Heart left ventricle (tissue), 16 donors: ENCODE results near the gene SLC25A47. TPM values are rescaled to one million over a fixed set of nuclear protein-coding genes. Genes with fewer than 3 reads are reported as not detected.
A peak's percentile ranks its signal among the peaks of the same experiment; 100 is the strongest.

Experiments used
- ATAC-seq, 4 donors: fragments of 200-7000 bp; cut with Tn5 transposase; one replicate each; pipeline ENCODE4 v1.9.1; 2020 to 2022; ENCODE audit warnings: moderate library complexity in 4 of 4, mild to moderate bottlenecking in 3 of 4, moderate number of reproducible peaks in 1 of 4
- DNase-seq, 5 donors: peaks; one replicate each; pipeline ENCODE4 v3.0.0-alpha.2; 2020
- H3K27ac ChIP-seq, 12 donors: fragments of 200-600 bp; sonication (generic) in 4 of 12; one replicate each; pipeline versions ENCODE4 v1.5.0 to v1.8.0; 2016 to 2022; ENCODE audit warnings: mild to moderate bottlenecking in 2 of 12
- H3K27me3 ChIP-seq, 9 donors: fragments of 200-600 bp; sonication (generic) in 2 of 9; one replicate each; pipeline versions ENCODE4 v1.5.1 to v1.8.0; 2016 to 2022; ENCODE audit warnings: mild to moderate bottlenecking in 3 of 9
- H3K36me3 ChIP-seq, 9 donors: fragments of 200-600 bp; sonication (generic) in 2 of 9; one replicate each; pipeline versions ENCODE4 v1.5.0 to v1.8.0; 2018 to 2022; ENCODE audit warnings: mild to moderate bottlenecking in 2 of 9
- H3K4me1 ChIP-seq, 12 donors: fragments of 200-600 bp; sonication (generic) in 4 of 12; one replicate each; pipeline versions ENCODE4 v1.5.0 to v1.8.0; 2016 to 2022; ENCODE audit warnings: mild to moderate bottlenecking in 3 of 12
- H3K4me3 ChIP-seq, 12 donors: fragments of 200-600 bp; sonication (generic) in 4 of 12; one replicate each; pipeline versions ENCODE4 v1.5.0 to v1.8.0; 2017 to 2022; ENCODE audit warnings: mild to moderate bottlenecking in 9 of 12, moderate library complexity in 4 of 12
- H3K9me3 ChIP-seq, 12 donors: fragments of 200-600 bp; sonication (generic) in 4 of 12; one replicate each; pipeline versions ENCODE4 v1.5.0 to v1.8.0; 2016 to 2022; ENCODE audit warnings: mild to moderate bottlenecking in 1 of 12
- CTCF ChIP-seq, 12 donors: fragments of 200-600 bp; sonication (generic) in 4 of 12; IDR thresholded peaks; one replicate each; pipeline versions ENCODE4 v1.5.0 to v1.8.0; 2018 to 2022; ENCODE audit warnings: antibody characterized with exemption in 12 of 12, mild to moderate bottlenecking in 5 of 12
- POLR2A ChIP-seq, 2 donors: fragments of 450-650 bp; IDR thresholded peaks; one replicate each; pipeline ENCODE4 v1.6.1; 2017; ENCODE audit warnings: antibody characterized with exemption in 2 of 2, mild to moderate bottlenecking in 2 of 2, moderate library complexity in 2 of 2
- WGBS, 4 donors: extraction: QIAGEN DNeasy Blood & Tissue Kit in 2 of 4; methylation state at CpG; one replicate each; pipeline versions ENCODE4 v1.1.5 to v1.1.7; 2013 to 2018; 5-methylcytosine and 5-hydroxymethylcytosine counted together
- intact Hi-C, 10 donors: fragments of 100-400 bp; cut with DNase I; formaldehyde crosslinking; loops; one replicate each; pipeline versions ENCODE4 v1.11.1 to v1.14.2; 2022
- polyA plus RNA-seq, 2 donors: library from polyadenylated mRNA; stranded (reverse); fragments of 200-250 nt; gene quantifications; one replicate each; pipeline ENCODE4 v1.2.3, GENCODE V29; 2013
- total RNA-seq, 9 donors: library from RNA; depleted of rRNA in 2 of 9; stranded (reverse); fragments of >200 nt in 2 of 9; fragmentation: NEBNext Ultra II Directional in 3 of 9; extraction: Animal tissue kit (Norgen Biotek cat#: 25700) in 3 of 9; gene quantifications; one replicate each; pipeline versions ENCODE4 v1.1.0 to v1.2.4, GENCODE V29; 2016 to 2023
- donor health status: ischemic (EF 13 %, LVEDD 7.1; RV severe dilation, severe dysfunction).
- donor health status: healthy with polysubstance abuse.
- donor health status: DM: no; HTN: yes; CAD: no.
- donor health status: DM: no; HTN: no; CAD: no.
- donor health status: ischemic (EF 25% LVEDD 6.9; RV normal size, moderate dysfunction).
- donor health status: ischemic (EF 25% LVEDD 5.7; RV mildly dilated, moderate dysfunction).
- donor health status: healthy.
- donor health status: DM: yes; HTN: yes; CAD: no.
- donor health status: ischemic (EF 35%, LVEDD 5.7; RV mildly dilated, moderate dysfunction).
- donor health status: nonischemic (EF 11% LVEDD 7.7; RV severe dilation, severe dysfunction).
- donor health status: DM: yes; HTN: yes; CAD: no.
- donor health status: PGD.
- donor health status: ischemic (EF 29% LVEDD 5.4; RV normal size, mild dysfunction).
- donor health status: nonischemic (EF 23%, LVEDD 6.1; RV moderate dilation, normal function).

SLC25A47 gene
- total and polyA plus RNA-seq, 11 donors, result not detected

GRCh38 chr14:100304825-100305323, 18.3 kb upstream of the SLC25A47 start:
- peak in 3 of 4 donors; percentile 2 to 36 (median 8) for ATAC-seq
- no peak for TF ChIP-seq POLR2A (IDR thresholded peaks at IDR 0.05)
- TF ChIP-seq CTCF (IDR thresholded peaks at IDR 0.05), result no peak
- intact Hi-C loops, result loop anchor here in 8 of 10 donors (5.0 kb wide), 3 partner anchors 63 to 72 kb away; partner anchors contain the start of gene WDR25 (in 5 of the 8)
- 7 to 12% (median 10%) methylated on average over 16 to 23 of the region's 23 CpGs for whole genome bisulfite sequencing, 4 donors
- Histone ChIP-seq H3K36me3 (no peaks in the 10 kb centered on the region), H3K27me3 (no peaks in the 10 kb centered on the region), H3K4me1 (peaks cover 0 to 58% (median 26%) of the 10 kb centered on the region in 12 donors), H3K4me3 (peak overlapping the region; percentile 59 to 99 (median 88)), H3K27ac (peak overlapping the region; percentile 0 to 95 (median 88)), H3K9me3 (no peaks in the 10 kb centered on the region)
- peak in 3 of 5 donors; percentile 54 to 74 (median 74) for DNase-seq

GRCh38 chr14:100305324-100306100, 17.6 kb upstream of the SLC25A47 start:
- H3K4me1 ChIP-seq, result peaks cover 0 to 61% (median 27%) of the 10 kb centered on the region in 12 donors
- no peaks in the 10 kb centered on the region for H3K9me3 ChIP-seq
- TF ChIP-seq CTCF (IDR thresholded peaks at IDR 0.05) (no peak), POLR2A (IDR thresholded peaks at IDR 0.05) (no peak)
- peak in 3 of 5 donors; percentile 35 to 78 (median 48) for DNase-seq
- H3K4me3 ChIP-seq, result peak overlapping the region; percentile 59 to 99 (median 88)
- no peaks in the 10 kb centered on the region for H3K27me3 ChIP-seq
- 0 to 1% (median 1%) methylated on average over 44 to 65 of the region's 65 CpGs for WGBS, 4 donors
- peak overlapping the region; percentile 62 to 95 (median 88) for H3K27ac ChIP-seq
- H3K36me3 ChIP-seq, result no peaks in the 10 kb centered on the region
- ATAC-seq, result peak in 1 of 4 donors; percentile 6
- intact Hi-C loops, result loop anchor here in 8 of 10 donors (2.0 to 5.0 kb wide), 5 partner anchors 63 to 72 kb away; partner anchors contain the start of genes WDR25 (in 6 of the 8) and YY1 (in 1 of the 8)

GRCh38 chr14:100306101-100306997, 16.8 kb upstream of the SLC25A47 start, which contains the start of gene SLC25A29:
TSS of gene SLC25A29 (minus strand) at chr14:100306444. CDS start at chr14:100306232, 212 bp downstream.
- Histone ChIP-seq H3K27ac (peak within 1 kb of the TSS; percentile 82 to 95 (median 90)), H3K36me3 (no peaks in the 10 kb centered on the region), H3K4me3 (peak within 1 kb of the TSS; percentile 59 to 99 (median 88)), H3K4me1 (peaks cover 0 to 61% (median 28%) of the 10 kb centered on the region in 12 donors), H3K9me3 (no peaks in the 10 kb centered on the region), H3K27me3 (no peaks in the 10 kb centered on the region)
- intact Hi-C loops, result loop anchor here in 8 of 10 donors (2.0 to 5.0 kb wide), 5 partner anchors 64 to 71 kb away; partner anchors contain the start of genes WDR25 (in 6 of the 8) and YY1 (in 1 of the 8)
- no peak for TF ChIP-seq CTCF (IDR thresholded peaks at IDR 0.05)
- TF ChIP-seq POLR2A (IDR thresholded peaks at IDR 0.05), result peak; percentile 3 to 84
- WGBS, 4 donors, result 1 to 3% (median 1%) methylated on average over 41 to 131 of the region's 131 CpGs
- peak; percentile 90 to 94 (median 92) for DNase-seq
- ATAC-seq, result peak; percentile 68 to 94 (median 91)
